Right lobe of liver (tissue), 4 donors: ENCODE data around the gene HDDC2.

Source experiments
- POLR2A ChIP-seq: fragments of 450-650 bp; IDR thresholded peaks from one replicate; pipeline ENCODE4 v1.6.1; 2017; ENCODE audit warnings: antibody characterized with exemption, mild to moderate bottlenecking
- TF ChIP-seq, protein P1 (sequence below), 4 donors: fragments of 200-600 bp in 3 of 4; fragments of 450-650 bp in 1 of 4; IDR thresholded peaks; one replicate each; pipeline versions ENCODE4 v1.5.1 to v1.8.0; 2016 to 2022; ENCODE audit warnings: antibody characterized with exemption in 4 of 4, mild to moderate bottlenecking in 2 of 4
- donor health status: DM: no; HTN: no; CAD: no.
- donor health status: DM: no; HTN: no; CAD: no.
- donor health status: DM: no; HTN: yes; CAD: no.

DNA sequence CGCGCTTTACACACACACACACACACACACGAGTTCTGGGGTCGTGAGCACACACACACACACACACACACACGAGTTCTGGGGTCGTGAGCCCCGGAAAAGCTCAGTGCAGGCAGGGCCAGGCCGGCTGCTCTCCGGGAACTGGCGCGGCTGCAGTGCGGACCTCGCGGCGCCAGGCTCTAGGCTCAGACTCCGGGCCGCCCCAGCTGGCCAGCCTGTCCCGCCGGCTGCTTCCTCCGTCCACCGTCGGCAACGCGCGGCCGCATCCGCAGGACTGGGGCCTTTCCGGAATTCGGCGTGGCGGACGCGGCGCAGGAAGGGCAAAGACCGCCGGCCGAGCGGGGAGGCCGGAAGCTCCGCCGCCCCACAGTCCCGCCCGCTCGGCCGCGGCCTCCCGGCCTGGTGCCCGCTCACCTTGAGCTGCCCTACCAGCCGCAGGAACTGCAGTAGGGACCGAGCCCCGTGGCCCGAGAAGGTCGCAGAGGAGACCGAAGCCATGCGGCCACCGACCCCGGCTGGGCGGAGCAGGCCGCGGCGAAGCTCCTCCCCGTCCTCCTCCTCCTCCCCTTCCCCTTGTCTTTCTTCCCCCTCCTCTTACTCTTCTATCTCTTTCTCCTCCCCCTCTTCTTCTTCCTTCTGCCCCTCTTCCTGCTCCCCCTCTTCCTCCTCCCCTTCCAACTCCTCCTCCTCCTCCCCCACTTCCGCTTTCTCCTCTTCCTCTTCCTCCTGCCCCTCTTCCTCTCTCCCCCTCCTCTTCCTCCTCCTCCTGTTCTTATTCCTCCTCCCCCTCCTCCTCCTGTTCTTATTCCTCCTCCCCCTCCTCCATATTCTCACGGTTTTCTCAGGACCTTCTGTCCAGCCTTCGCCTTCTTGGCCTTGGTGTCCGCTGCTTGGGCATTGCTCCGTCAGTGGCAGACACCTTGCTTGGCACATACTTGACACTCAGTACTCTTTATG, at the start of gene HDDC2:
- TF ChIP-seq, protein P1, sequence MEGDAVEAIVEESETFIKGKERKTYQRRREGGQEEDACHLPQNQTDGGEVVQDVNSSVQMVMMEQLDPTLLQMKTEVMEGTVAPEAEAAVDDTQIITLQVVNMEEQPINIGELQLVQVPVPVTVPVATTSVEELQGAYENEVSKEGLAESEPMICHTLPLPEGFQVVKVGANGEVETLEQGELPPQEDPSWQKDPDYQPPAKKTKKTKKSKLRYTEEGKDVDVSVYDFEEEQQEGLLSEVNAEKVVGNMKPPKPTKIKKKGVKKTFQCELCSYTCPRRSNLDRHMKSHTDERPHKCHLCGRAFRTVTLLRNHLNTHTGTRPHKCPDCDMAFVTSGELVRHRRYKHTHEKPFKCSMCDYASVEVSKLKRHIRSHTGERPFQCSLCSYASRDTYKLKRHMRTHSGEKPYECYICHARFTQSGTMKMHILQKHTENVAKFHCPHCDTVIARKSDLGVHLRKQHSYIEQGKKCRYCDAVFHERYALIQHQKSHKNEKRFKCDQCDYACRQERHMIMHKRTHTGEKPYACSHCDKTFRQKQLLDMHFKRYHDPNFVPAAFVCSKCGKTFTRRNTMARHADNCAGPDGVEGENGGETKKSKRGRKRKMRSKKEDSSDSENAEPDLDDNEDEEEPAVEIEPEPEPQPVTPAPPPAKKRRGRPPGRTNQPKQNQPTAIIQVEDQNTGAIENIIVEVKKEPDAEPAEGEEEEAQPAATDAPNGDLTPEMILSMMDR (IDR thresholded peaks at IDR 0.05): no peak
- TF ChIP-seq POLR2A: peak; percentile 94
